IMR-90 (cell line): Measurements from ENCODE around the gene COMP. TPM values are rescaled to one million over a fixed set of nuclear protein-coding genes. Genes with fewer than 3 reads are reported as not detected.

Experiments
- ATAC-seq: fragments of 200-7000 bp; cut with Tn5 transposase; 2 replicates; pipeline ENCODE4 v1.9.1; 2020; ENCODE audit warnings: low read depth, mild to moderate bottlenecking, moderate library complexity
- BruUV-seq: library from RNA; stranded (reverse); fragments of 400-500 nt; replicated peaks from 2 replicates; lab custom pipeline; 2021; lab: Mats Ljungman, UMichigan
- CTCF ChIA-PET: fragments of 300-600 bp; formaldehyde crosslinking; extraction: SDS; loops from one replicate; lab custom pipeline; 2021; ENCODE audit warnings: antibody characterized with exemption; lab: Yijun Ruan, JAX
- POLR2A ChIA-PET: fragments of 300-600 bp; sonication (Branson Sonifier 250); formaldehyde crosslinking; loops from one replicate; lab custom pipeline; 2022; ENCODE audit warnings: antibody characterized with exemption; ENCODE audit not compliant: unreplicated experiment; lab: Charles Lee
- DNase-seq: peaks from one replicate; pipeline ENCODE4 v3.0.0; 2013
- H2AFZ ChIP-seq: replicated peaks from 2 replicates; pipeline ENCODE3; 2013; ENCODE audit warnings: low read length, mild to moderate bottlenecking; ENCODE audit not compliant: poor library complexity
- H2AK5ac ChIP-seq: 2 replicates; pipeline ENCODE4 v1.6.1; 2013; ENCODE audit warnings: low read depth, low read length, inconsistent platforms
- H2AK9ac ChIP-seq: replicated peaks from 2 replicates; pipeline ENCODE3; 2013; ENCODE audit warnings: mild to moderate bottlenecking, low read depth, low read length, moderate library complexity; ENCODE audit not compliant: poor library complexity
- H2BK120ac ChIP-seq: 2 replicates; pipeline ENCODE4 v1.6.1; 2013; ENCODE audit warnings: low read depth, low read length, inconsistent platforms
- H2BK15ac ChIP-seq: 3 replicates; pipeline ENCODE4 v1.6.1; 2013; ENCODE audit warnings: low read depth, low read length, inconsistent platforms
- H2BK20ac ChIP-seq: 2 replicates; pipeline ENCODE4 v1.6.1; 2013; ENCODE audit warnings: low read depth, mild to moderate bottlenecking, inconsistent platforms, low read length, moderate library complexity
- H2BK5ac ChIP-seq: 2 replicates; pipeline ENCODE4 v1.6.1; 2013; ENCODE audit warnings: mild to moderate bottlenecking, low read depth, low read length, inconsistent platforms; ENCODE audit not compliant: poor library complexity, severe bottlenecking
- H3K14ac ChIP-seq: replicated peaks from 2 replicates; pipeline ENCODE4 v1.6.1; 2013; ENCODE audit warnings: low read depth, low read length, inconsistent platforms
- H3K18ac ChIP-seq: 2 replicates; pipeline ENCODE4 v1.6.1; 2013; ENCODE audit warnings: low read depth, low read length, control low read depth
- H3K23ac ChIP-seq: 2 replicates; pipeline ENCODE4 v1.6.1; 2013; ENCODE audit warnings: low read depth, low read length, inconsistent platforms
- H3K27ac ChIP-seq: 2 replicates; pipeline ENCODE4 v1.5.1; 2013; ENCODE audit warnings: mild to moderate bottlenecking, control low read depth, low read length; ENCODE audit not compliant: insufficient read depth
- H3K27me3 ChIP-seq: 2 replicates; pipeline ENCODE4 v1.6.1; 2013; ENCODE audit warnings: low read length; ENCODE audit not compliant: control insufficient read depth, insufficient read depth
- H3K36me3 ChIP-seq: 2 replicates; pipeline ENCODE4 v1.6.1; 2013; ENCODE audit warnings: low read length, mixed read lengths; ENCODE audit not compliant: control insufficient read depth, insufficient read depth
- H3K4ac ChIP-seq: 2 replicates; pipeline ENCODE4 v1.6.1; 2013; ENCODE audit warnings: low read depth, low read length, inconsistent platforms
- H3K4me1 ChIP-seq: 2 replicates; pipeline ENCODE4 v1.6.1; 2013; ENCODE audit warnings: low read length, mixed read lengths; ENCODE audit not compliant: control insufficient read depth, insufficient read depth
- H3K4me2 ChIP-seq: 2 replicates; pipeline ENCODE4 v1.6.1; 2013; ENCODE audit warnings: low read depth, mild to moderate bottlenecking, control low read depth, low read length, moderate library complexity
- H3K4me3 ChIP-seq: 2 replicates; pipeline ENCODE4 v1.5.1; 2013; ENCODE audit warnings: low read depth, mild to moderate bottlenecking, control low read depth, low read length, moderate library complexity; ENCODE audit not compliant: insufficient read depth
- H3K56ac ChIP-seq: 2 replicates; pipeline ENCODE4 v1.6.1; 2013; ENCODE audit warnings: low read length, inconsistent platforms; ENCODE audit not compliant: insufficient read depth; ENCODE audit errors: extremely low read depth
- H3K79me1 ChIP-seq, 2 experiments: 2 replicates each; pipeline ENCODE4 v1.6.1; 2013; ENCODE audit warnings: low read length in 2 of 2, inconsistent platforms in 1 of 2, low read depth in 1 of 2
- H3K9ac ChIP-seq: 2 replicates; pipeline ENCODE4 v1.6.1; 2013; ENCODE audit warnings: low read depth, low read length, control low read depth
- H3K9me1 ChIP-seq: 2 replicates; pipeline ENCODE4 v1.6.1; 2013; ENCODE audit warnings: low read length, inconsistent platforms; ENCODE audit not compliant: insufficient read depth
- H3K9me3 ChIP-seq: 2 replicates; pipeline ENCODE4 v1.6.1; 2013; ENCODE audit warnings: low read length; ENCODE audit not compliant: control insufficient read depth, insufficient read depth
- H4K20me1 ChIP-seq: 2 replicates; pipeline ENCODE4 v1.6.1; 2013; ENCODE audit warnings: low read length, inconsistent platforms; ENCODE audit not compliant: insufficient read depth
- H4K5ac ChIP-seq: 2 replicates; pipeline ENCODE4 v1.6.1; 2013; ENCODE audit warnings: mild to moderate bottlenecking, low read depth, low read length, control low read depth
- H4K8ac ChIP-seq, 2 experiments: 2 replicates each; pipeline ENCODE4 v1.6.1; 2013; ENCODE audit warnings: low read depth in 2 of 2, low read length in 2 of 2, control low read depth in 1 of 2, inconsistent platforms in 1 of 2
- H4K91ac ChIP-seq: 2 replicates; pipeline ENCODE4 v1.6.1; 2013; ENCODE audit warnings: low read depth, low read length, inconsistent platforms; ENCODE audit not compliant: insufficient read depth
- MXI1 ChIP-seq: IDR thresholded peaks from 2 replicates; pipeline ENCODE4 v1.6.1; 2012; ENCODE audit warnings: low read depth, mild to moderate bottlenecking, low read length, moderate library complexity, borderline replicate concordance
- RAD21 ChIP-seq: IDR thresholded peaks from 2 replicates; pipeline ENCODE4 v1.6.1; 2012; ENCODE audit warnings: low read length, improper control_type of control experiment
- RCOR1 ChIP-seq: IDR thresholded peaks from 2 replicates; pipeline ENCODE4 v1.6.1; 2012; ENCODE audit warnings: mild to moderate bottlenecking, low read length, improper control_type of control experiment; ENCODE audit not compliant: insufficient replicate concordance
- SMC3 ChIP-seq: fragments of 150-350 bp; IDR thresholded peaks from 2 replicates; pipeline ENCODE4 v1.6.1; 2016; ENCODE audit warnings: low read depth, mild to moderate bottlenecking, antibody characterized with exemption, low read length, moderate library complexity
- WGBS, 2 experiments: methylation state at CpG; one replicate each; pipeline versions ENCODE4 v1.1.5 to v1.1.7; 2013; ENCODE audit warnings: missing lambda C conversion rate in 2 of 2; ENCODE audit not compliant: insufficient read length in 1 of 2; ENCODE audit errors: extremely low coverage in 2 of 2; 5-methylcytosine and 5-hydroxymethylcytosine counted together
- dilution Hi-C: fragments of 300-500 bp; cut with HindIII; formaldehyde crosslinking; loops from one replicate; pipeline ENCODE4 v1.14.3; 2018; ENCODE audit warnings: low sequenced_read_pairs; ENCODE audit not compliant: unreplicated experiment
- in situ Hi-C: fragments of 300-500 bp; cut with MboI; formaldehyde crosslinking; loops from 3 replicates; pipeline ENCODE4 v1.14.3; 2019; ENCODE audit warnings: low sequenced_read_pairs, inconsistent platforms, mixed read lengths
- intact Hi-C: fragments of 100-400 bp; cut with micrococcal nuclease; formaldehyde crosslinking; loops from 2 replicates; pipeline ENCODE4 v1.10.0; 2022
- polyA plus RNA-seq, 3 experiments: library from polyadenylated mRNA; depleted of rRNA; stranded (reverse); fragments of >200 nt; gene quantifications; 2 replicates each; pipeline ENCODE4 v1.2.3, GENCODE V29; 2012; ENCODE audit warnings: low replicate concordance in 1 of 3
- total RNA-seq: library from RNA; depleted of rRNA; stranded (reverse); fragments of >200 nt; gene quantifications from 2 replicates; pipeline ENCODE4 v1.2.3, GENCODE V29; 2012
- TF ChIP-seq, protein P1 (sequence below): conservative IDR thresholded peaks from 2 replicates; pipeline ENCODE4 v1.5.1; 2012; ENCODE audit warnings: mild to moderate bottlenecking, low read depth, low read length, improper control_type of control experiment
- TF ChIP-seq, protein P2 (sequence below): fragments of 150-350 bp; IDR thresholded peaks from 2 replicates; pipeline ENCODE4 v1.6.1; 2017; ENCODE audit warnings: mild to moderate bottlenecking, antibody characterized with exemption, low read length, low read depth
- TF ChIP-seq, protein P3 (sequence below): fragments of 150-350 bp; IDR thresholded peaks from 2 replicates; pipeline ENCODE4 v1.6.1; 2016; ENCODE audit warnings: low read depth, mild to moderate bottlenecking, low read length, moderate library complexity, borderline replicate concordance

The COMP gene
- total and polyA plus RNA-seq, 2 of the 4 experiments (the other 2 are of a cell fraction), result under 0.01 to 0.43 TPM

DNA sequence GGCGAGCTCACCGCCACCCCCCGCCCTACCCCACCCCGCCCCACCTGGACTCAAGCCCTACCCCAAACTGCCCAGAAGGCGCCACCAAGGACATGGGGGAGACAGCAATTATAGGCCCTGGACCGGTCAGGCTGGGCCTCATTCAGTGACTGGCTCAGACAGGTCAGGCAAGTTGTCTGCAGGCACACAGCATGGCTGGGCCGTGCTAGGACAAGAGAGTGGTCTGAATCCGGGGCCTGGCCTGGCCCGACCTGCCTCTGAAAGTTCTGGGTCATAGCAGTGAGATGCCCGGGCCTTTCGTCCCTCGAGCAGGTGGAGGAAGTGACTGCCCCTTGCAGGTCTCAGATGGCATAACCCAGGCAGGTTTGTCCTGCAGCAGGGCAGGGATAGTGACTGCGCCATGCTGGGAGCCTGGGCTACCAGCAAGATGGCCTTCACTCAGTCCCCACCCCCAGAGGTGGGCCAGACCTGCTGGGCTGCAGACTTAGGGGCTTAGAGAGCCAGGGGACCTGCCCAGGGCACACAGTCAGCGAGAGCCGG is 21.0 kb downstream of the COMP start:
- Histone ChIP-seq H2AK5ac (no peak overlapping the region), H3K4me3 (no peak overlapping the region), H2BK20ac (no peak overlapping the region), H4K8ac (no peak overlapping the region), H3K4ac (no peak overlapping the region), H3K14ac (no peak overlapping the region), H4K5ac (no peak overlapping the region), H3K36me3 (no peaks in the 10 kb centered on the region; the same call in 1 of the 2 replicates), H2AFZ (no peak overlapping the region), H2AK9ac (no peak overlapping the region), H4K20me1 (peaks cover 5% of the 10 kb centered on the region; the same call in 1 of the 2 replicates), H3K23ac (no peak overlapping the region), H3K79me1 (no peaks in the 10 kb centered on the region), H3K9me3 (no peaks in the 10 kb centered on the region), H2BK5ac (no peak overlapping the region), H2BK15ac (no peak overlapping the region), H3K56ac (no peak overlapping the region), H3K9ac (no peak overlapping the region), H3K4me1 (no peaks in the 10 kb centered on the region; the same call in 1 of the 2 replicates), H3K4me2 (no peak overlapping the region), H4K91ac (no peak overlapping the region), H3K9me1 (peaks cover 4% of the 10 kb centered on the region; the same call in 1 of the 2 replicates), H3K27me3 (no peaks in the 10 kb centered on the region), H3K27ac (no peak overlapping the region), H3K18ac (no peak overlapping the region), H2BK120ac (no peak overlapping the region)
- POLR2A ChIA-PET, result no interaction called here
- no TSS peak for BruUV-seq
- ATAC-seq, result no peak
- intact Hi-C loops (no loop called here), in situ Hi-C loops (no loop called here), dilution Hi-C loops (no loop called here)
- DNase-seq, result no peak
- TF ChIP-seq MXI1 (no peak), RAD21 (no peak), RCOR1 (no peak), SMC3 (no peak)
- TF ChIP-seq, protein P1, sequence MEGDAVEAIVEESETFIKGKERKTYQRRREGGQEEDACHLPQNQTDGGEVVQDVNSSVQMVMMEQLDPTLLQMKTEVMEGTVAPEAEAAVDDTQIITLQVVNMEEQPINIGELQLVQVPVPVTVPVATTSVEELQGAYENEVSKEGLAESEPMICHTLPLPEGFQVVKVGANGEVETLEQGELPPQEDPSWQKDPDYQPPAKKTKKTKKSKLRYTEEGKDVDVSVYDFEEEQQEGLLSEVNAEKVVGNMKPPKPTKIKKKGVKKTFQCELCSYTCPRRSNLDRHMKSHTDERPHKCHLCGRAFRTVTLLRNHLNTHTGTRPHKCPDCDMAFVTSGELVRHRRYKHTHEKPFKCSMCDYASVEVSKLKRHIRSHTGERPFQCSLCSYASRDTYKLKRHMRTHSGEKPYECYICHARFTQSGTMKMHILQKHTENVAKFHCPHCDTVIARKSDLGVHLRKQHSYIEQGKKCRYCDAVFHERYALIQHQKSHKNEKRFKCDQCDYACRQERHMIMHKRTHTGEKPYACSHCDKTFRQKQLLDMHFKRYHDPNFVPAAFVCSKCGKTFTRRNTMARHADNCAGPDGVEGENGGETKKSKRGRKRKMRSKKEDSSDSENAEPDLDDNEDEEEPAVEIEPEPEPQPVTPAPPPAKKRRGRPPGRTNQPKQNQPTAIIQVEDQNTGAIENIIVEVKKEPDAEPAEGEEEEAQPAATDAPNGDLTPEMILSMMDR, result no peak
- TF ChIP-seq, protein P2, sequence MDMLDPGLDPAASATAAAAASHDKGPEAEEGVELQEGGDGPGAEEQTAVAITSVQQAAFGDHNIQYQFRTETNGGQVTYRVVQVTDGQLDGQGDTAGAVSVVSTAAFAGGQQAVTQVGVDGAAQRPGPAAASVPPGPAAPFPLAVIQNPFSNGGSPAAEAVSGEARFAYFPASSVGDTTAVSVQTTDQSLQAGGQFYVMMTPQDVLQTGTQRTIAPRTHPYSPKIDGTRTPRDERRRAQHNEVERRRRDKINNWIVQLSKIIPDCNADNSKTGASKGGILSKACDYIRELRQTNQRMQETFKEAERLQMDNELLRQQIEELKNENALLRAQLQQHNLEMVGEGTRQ, result no peak
- TF ChIP-seq, protein P3, sequence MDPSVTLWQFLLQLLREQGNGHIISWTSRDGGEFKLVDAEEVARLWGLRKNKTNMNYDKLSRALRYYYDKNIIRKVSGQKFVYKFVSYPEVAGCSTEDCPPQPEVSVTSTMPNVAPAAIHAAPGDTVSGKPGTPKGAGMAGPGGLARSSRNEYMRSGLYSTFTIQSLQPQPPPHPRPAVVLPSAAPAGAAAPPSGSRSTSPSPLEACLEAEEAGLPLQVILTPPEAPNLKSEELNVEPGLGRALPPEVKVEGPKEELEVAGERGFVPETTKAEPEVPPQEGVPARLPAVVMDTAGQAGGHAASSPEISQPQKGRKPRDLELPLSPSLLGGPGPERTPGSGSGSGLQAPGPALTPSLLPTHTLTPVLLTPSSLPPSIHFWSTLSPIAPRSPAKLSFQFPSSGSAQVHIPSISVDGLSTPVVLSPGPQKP, result no peak
- CTCF ChIA-PET, result no interaction called here
- 98% methylated on average over 6 of the region's 15 CpGs; no CpG with 5 or more reads in 1 of the 2 experiments for WGBS, 2 experiments
